AG10803 (cell line): ENCODE results near the gene DEDD2.

Experiments used
- DNase-seq: peaks from one replicate; pipeline ENCODE4 v3.0.0; 2010; ENCODE audit warnings: low read depth
- H3K4me3 ChIP-seq: 2 replicates; pipeline ENCODE4 v1.5.1; 2011; ENCODE audit warnings: mild to moderate bottlenecking, low read length, control low read depth
- TF ChIP-seq, protein P1 (sequence below): conservative IDR thresholded peaks from 2 replicates; pipeline ENCODE4 v1.5.1; 2011; ENCODE audit warnings: mild to moderate bottlenecking, low read length, control low read depth, inconsistent platforms

DEDD2 gene

DNA sequence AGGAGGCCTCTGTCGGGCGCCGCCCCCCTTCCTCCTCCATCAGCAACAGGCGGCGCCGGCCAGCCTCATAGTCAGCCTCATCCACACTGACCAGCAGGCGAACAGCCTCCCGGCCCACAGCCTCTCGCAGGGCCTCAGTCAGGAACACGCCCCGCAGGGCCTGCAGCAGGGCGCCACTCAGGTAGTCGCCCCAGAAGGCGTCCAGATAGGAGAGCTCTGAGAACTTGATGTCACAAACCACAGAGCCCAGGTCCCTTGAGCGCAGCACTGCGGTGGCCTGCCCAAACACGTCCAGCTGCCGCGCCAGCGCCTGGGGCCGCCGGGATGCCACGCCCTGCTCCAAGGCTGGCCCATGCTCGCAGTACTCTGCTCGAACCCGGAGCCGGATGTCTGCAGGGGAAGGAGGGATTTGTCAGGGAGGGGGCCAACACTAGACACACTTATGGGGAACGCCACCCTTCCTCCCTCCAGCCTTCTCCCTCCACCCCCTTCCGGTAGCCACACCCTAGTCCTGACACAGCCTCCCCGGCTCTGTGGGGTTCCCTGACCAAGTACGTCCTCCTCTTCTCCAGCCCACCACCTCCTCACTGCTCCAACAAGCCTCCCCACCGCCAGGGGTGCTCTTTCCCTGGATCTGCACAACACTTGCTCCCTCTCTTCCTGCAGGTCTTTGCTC is 17.9 kb downstream of the DEDD2 start:
- DNase-seq, result no peak
- TF ChIP-seq, protein P1, sequence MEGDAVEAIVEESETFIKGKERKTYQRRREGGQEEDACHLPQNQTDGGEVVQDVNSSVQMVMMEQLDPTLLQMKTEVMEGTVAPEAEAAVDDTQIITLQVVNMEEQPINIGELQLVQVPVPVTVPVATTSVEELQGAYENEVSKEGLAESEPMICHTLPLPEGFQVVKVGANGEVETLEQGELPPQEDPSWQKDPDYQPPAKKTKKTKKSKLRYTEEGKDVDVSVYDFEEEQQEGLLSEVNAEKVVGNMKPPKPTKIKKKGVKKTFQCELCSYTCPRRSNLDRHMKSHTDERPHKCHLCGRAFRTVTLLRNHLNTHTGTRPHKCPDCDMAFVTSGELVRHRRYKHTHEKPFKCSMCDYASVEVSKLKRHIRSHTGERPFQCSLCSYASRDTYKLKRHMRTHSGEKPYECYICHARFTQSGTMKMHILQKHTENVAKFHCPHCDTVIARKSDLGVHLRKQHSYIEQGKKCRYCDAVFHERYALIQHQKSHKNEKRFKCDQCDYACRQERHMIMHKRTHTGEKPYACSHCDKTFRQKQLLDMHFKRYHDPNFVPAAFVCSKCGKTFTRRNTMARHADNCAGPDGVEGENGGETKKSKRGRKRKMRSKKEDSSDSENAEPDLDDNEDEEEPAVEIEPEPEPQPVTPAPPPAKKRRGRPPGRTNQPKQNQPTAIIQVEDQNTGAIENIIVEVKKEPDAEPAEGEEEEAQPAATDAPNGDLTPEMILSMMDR, result no peak
- H3K4me3 ChIP-seq, result no peak overlapping the region

DNA sequence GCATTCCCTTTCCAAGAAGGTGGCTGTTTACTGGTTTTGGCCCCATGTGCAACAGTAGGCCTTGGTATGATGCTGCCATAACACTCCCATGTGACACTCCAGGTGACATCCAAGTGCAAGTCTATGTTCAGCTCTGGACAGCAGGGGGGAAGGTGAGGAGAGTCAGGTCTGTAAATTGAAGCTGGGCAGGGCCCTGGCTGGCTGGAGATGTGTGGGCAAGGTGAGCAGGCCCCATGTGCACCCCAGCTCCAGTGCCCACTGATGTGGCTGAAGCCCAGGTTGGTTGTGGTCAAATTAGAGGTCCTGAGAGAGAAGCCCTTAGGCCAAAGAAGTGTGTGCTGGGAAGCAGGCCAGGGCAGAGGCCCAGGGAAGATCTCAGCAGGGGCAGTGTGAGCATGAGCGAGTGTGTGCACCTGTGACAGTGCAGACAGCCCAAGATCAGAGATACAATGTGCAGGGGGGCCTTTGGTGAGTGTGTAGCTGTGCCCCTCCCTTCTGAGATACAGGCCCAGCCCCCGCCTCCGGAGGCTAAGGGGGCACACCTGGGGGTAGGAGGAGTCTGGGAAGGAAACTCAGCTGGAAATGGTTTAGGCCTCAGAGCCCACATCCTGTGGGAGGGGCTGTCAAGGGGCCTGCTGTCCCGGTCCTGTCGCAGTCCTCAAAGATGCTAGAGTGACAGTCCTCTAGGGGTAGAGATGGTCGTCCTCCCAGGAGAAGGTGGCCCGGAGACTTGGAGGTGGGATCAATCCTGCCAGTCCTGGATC is 18.6 kb downstream of the DEDD2 start:
- no peak overlapping the region for H3K4me3 ChIP-seq
- TF ChIP-seq, protein P1, result no peak
- no peak for DNase-seq

DNA sequence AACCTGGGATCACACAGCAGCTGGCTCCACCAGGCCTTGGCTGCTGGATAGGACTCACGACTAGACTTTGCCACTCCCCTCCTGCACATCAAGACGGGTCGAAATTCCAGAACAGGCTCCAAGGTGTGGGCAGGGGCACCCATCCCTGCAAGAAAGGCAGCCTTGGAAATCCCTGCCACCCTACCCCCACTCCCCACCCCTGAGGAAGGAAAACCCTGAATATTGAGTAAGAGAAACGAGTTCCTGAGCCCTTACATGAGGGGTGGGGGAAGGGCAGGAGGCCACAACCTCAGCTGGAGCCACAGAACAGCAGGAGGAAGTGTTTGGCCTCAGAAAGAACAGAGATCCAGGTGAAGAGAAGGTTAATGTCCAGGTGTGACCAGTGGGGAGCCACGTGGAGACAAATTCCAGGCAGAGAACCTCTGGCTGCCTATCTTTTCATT is 20.1 kb downstream of the DEDD2 start:
- TF ChIP-seq, protein P1, result no peak
- DNase-seq, result no peak
- no peak overlapping the region for H3K4me3 ChIP-seq

DNA sequence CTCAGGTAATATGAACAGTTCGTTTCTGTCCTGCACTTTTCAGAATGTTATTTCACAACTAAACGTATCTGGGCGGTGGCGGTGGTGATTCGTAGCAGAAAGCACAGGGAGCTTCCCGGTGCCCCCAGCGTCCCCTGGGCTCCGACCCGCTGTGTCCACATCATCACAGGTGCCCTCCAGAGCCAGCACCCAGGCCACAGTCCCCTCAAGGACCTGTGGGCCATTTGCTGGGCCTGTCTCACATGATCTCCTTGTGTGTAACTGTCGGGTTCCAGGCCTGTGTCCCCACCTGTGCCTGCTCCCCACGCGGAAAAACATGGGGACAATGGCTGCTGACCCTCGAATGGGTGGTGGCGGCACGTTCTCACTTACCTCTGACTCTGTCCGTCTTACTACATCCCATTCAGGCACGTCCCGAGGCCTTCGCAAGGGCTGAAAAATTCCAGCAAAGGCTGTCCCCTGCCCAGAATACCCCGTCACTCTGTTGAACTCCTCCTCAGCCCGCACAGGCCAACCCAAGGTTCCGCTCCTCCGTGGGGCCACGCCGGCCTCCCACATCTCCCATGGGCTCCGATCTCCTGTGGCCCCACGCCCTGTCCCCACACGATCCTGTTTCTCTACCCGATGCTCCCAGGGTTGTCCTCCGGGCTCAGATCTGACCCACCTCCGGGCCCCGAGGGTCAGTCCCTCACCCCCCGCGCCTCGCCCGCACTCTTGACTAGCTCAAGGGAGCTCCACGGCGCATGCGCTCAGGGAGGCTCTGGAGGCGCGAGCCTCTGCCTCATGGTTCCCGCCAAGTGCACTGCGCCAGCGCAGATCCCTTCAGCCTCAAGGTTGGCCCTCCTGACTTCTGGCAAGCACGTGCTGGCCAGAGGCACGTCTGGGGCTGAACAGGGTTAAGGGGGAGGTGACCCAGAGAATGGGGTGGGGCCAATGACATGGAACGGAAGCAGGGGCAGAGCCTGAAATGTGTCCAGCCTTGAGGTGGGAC is 21.2 kb downstream of the DEDD2 start:
- H3K4me3 ChIP-seq, result no peak overlapping the region
- no peak for DNase-seq

DNA sequence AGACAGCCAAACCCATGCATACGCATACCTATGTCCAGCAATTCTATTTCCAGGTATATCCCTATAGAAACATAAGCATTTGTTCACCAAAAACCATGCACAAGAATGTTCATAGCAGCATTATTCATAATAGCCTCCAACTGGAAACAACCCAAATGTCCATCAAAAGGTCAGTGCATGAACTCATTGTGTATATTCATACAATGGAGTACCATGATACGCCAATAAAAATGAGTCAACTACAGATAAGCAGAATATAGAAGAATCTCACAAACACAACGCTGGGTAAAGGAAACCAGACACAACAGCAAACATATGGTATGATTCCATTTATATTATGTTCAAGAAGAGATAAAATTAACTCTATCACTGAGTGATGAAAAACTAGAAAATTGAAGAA is 23.8 kb downstream of the DEDD2 start:
- H3K4me3 ChIP-seq, result no peak overlapping the region
- no peak for DNase-seq
- TF ChIP-seq, protein P1, result no peak

More for the DNA sequence above, 21.2 kb downstream of the DEDD2 start:
- TF ChIP-seq, protein P1, result no peak

DNA sequence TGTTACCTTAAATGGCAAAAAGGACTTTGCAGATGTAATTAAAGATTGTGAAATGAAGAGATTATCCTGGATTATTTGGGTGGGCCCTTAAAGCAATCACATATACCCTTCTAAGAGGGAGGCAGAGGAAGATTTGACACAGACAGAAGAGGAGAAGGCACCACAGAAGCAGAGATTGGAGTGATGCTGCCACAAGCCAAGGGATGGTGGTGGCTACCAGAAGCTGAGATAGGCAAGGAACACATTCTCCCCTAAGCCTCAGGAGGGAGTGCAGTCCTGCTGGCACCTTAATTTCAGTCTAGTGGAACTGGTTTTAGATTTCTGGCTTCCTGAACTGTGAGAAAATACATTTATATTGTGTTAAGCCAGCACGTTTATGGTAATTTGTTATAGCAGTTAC is 24.2 kb downstream of the DEDD2 start:
- H3K4me3 ChIP-seq, result no peak overlapping the region
- TF ChIP-seq, protein P1, result no peak
- DNase-seq, result no peak
